Osteocyte (in vitro differentiated cells): ENCODE measurements around the gene SH3PXD2B. TPM values are rescaled to one million over a fixed set of nuclear protein-coding genes. Genes with fewer than 3 reads are reported as not detected.
A peak's percentile ranks its signal among the peaks of the same experiment; 100 is the strongest.

Experiments
- DNase-seq: peaks from one replicate; pipeline ENCODE4 v3.0.0; 2021; ENCODE audit warnings: mixed read lengths; ENCODE audit not compliant: unreplicated experiment; ENCODE audit errors: extremely low spot score
- H3K27ac Mint-ChIP-seq: one replicate; pipeline ENCODE4 v1.8.0; 2021; ENCODE audit warnings: mild to moderate bottlenecking, mixed read lengths; ENCODE audit not compliant: unreplicated experiment
- H3K27me3 Mint-ChIP-seq: one replicate; pipeline ENCODE4 v1.8.0; 2021; ENCODE audit warnings: mixed read lengths; ENCODE audit not compliant: unreplicated experiment
- H3K36me3 Mint-ChIP-seq: one replicate; pipeline ENCODE4 v1.8.0; 2021; ENCODE audit warnings: mixed read lengths; ENCODE audit not compliant: unreplicated experiment
- H3K4me1 Mint-ChIP-seq: one replicate; pipeline ENCODE4 v1.8.0; 2021; ENCODE audit warnings: mixed read lengths; ENCODE audit not compliant: unreplicated experiment
- H3K4me3 Mint-ChIP-seq: one replicate; pipeline ENCODE4 v1.8.0; 2021; ENCODE audit warnings: mild to moderate bottlenecking, moderate library complexity, mixed read lengths; ENCODE audit not compliant: unreplicated experiment
- H3K9me3 Mint-ChIP-seq: one replicate; pipeline ENCODE4 v1.8.0; 2021; ENCODE audit warnings: mixed read lengths; ENCODE audit not compliant: unreplicated experiment
- total RNA-seq: library from RNA; stranded (reverse); gene quantifications from 2 replicates; pipeline ENCODE4 v1.2.1, GENCODE V29; 2021
- TF ChIP-seq, protein P1 (sequence below): fragments of 200-600 bp; sonication (generic); IDR thresholded peaks from 2 replicates; pipeline ENCODE4 v1.5.0; 2021; ENCODE audit warnings: antibody characterized with exemption, mild to moderate bottlenecking, moderate library complexity

Gene SH3PXD2B
- total RNA-seq, 1 donor from 2014 or later, result 114 TPM

DNA sequence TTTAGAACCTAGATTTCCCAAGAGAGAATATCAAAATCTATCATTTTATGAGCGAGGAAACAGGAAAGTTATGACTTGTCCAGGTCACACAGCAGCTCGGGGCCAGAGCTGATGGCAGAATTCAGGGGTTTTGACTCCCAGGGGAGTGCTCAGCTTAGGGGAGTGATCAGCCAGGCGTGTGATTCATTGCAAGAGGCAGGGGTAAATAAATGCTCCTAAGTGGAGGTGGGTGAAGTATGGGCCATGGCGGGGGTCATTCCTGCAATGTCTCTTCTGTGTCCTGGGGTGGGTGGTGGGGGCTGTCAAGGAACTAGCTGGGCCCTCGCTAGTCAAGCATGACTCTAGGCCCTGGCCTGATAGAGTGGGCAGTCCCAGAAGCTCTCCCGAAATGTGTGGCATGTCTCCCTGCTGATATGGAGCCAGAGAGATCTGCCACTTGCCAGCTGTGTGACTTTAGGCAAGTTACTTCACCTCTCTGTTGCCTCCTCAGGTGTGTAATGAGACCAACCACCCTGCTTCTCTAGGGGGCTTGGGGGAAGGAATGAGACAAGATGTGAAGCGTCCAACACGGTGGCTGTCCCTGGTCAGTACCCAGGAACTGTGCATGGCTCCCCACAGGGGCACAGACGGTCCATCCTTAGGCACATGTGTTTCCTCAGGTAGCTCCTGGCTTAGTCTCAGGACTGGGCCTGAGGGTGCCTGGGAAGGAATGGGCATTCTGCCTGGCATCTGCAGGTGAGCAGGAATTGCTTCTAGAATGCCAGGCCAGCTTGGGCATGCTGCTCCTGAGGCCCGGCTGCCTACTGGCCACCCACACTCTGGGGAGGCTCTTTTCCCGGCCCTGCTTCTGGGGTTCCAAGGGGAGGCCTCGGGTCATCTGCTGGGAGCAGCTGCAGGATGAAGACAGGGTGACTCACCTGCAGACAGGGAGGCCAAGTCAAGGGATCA lies 36.5 kb upstream of the SH3PXD2B start:
- H3K27ac Mint-ChIP-seq, result no peak overlapping the region
- TF ChIP-seq, protein P1, sequence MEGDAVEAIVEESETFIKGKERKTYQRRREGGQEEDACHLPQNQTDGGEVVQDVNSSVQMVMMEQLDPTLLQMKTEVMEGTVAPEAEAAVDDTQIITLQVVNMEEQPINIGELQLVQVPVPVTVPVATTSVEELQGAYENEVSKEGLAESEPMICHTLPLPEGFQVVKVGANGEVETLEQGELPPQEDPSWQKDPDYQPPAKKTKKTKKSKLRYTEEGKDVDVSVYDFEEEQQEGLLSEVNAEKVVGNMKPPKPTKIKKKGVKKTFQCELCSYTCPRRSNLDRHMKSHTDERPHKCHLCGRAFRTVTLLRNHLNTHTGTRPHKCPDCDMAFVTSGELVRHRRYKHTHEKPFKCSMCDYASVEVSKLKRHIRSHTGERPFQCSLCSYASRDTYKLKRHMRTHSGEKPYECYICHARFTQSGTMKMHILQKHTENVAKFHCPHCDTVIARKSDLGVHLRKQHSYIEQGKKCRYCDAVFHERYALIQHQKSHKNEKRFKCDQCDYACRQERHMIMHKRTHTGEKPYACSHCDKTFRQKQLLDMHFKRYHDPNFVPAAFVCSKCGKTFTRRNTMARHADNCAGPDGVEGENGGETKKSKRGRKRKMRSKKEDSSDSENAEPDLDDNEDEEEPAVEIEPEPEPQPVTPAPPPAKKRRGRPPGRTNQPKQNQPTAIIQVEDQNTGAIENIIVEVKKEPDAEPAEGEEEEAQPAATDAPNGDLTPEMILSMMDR, result no peak
- no peaks in the 10 kb centered on the region for H3K4me1 Mint-ChIP-seq
- no peak overlapping the region for H3K4me3 Mint-ChIP-seq
- DNase-seq, result peak; percentile 75
- H3K9me3 Mint-ChIP-seq, result no peaks in the 10 kb centered on the region
- H3K27me3 Mint-ChIP-seq, result peaks cover 39% of the 10 kb centered on the region
- H3K36me3 Mint-ChIP-seq, result no peaks in the 10 kb centered on the region

DNA sequence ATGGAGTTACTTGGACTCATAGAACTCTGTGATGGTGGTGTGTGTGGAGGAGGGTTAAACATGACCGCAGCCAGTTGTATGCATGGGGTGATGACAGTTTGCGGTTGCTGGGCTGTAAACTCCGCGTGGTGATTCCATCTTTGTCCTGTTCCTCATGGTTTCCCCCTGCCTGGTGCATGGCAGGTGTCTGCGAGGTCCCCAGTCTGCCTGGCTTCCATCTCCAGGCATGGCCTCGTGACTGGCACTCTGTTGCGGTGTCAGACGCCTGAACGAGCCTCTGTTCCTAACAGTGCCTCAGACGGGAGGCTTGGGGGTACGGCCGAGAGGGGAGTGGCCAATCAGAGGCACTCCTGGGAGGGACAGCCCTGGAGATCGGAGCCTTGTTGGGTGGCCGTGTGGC lies 33.9 kb upstream of the SH3PXD2B start:
- H3K27me3 Mint-ChIP-seq, result peaks cover 20% of the 10 kb centered on the region
- peak; percentile 79 for DNase-seq
- H3K27ac Mint-ChIP-seq, result no peak overlapping the region
- no peaks in the 10 kb centered on the region for H3K9me3 Mint-ChIP-seq
- no peak overlapping the region for H3K4me3 Mint-ChIP-seq
- TF ChIP-seq, protein P1, result no peak
- no peaks in the 10 kb centered on the region for H3K36me3 Mint-ChIP-seq
- H3K4me1 Mint-ChIP-seq, result no peaks in the 10 kb centered on the region

DNA sequence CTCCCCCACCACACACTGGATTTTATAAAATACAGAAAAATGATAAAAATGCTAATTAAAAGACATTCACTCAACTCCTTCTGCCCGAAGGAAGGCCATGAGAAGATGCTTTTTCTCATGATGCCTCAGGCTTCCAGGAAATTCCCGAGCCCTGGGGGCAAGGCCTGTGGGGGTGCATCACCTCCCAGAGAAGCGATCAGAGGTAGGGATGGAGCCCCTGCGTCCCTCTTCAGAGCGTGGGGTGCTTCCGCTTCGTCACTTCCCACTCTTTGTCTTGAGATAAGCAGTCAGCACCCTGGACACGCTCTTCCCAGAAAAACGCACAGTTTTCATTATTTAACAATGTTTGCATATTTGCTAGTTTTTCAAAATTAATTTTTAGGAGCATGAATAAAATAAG lies 33.3 kb upstream of the SH3PXD2B start:
- Mint-ChIP-seq H3K9me3 (no peaks in the 10 kb centered on the region), H3K27ac (no peak overlapping the region), H3K4me1 (no peaks in the 10 kb centered on the region), H3K36me3 (no peaks in the 10 kb centered on the region), H3K4me3 (no peak overlapping the region), H3K27me3 (peaks cover 20% of the 10 kb centered on the region)
- DNase-seq, result no peak
- TF ChIP-seq, protein P1, result no peak

DNA sequence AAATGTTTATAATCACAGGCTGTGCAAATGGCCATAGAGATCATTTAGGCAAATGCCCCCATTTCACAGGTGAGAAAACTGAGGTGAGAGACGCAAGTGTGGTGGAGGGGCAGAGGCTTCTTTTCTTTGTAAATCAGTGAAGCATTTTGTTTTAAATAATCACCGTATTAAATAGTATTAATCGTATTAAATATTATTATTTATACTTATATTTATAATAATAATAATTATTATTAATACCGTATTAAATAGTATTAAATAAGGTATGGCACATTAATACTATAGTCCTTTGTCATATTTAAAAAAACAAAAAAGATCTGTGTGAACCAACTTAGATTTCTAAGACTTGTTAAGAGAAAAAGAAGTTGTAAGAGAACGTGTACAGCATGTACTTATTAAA lies 32.6 kb upstream of the SH3PXD2B start:
- peaks cover 16% of the 10 kb centered on the region for H3K27me3 Mint-ChIP-seq
- H3K36me3 Mint-ChIP-seq, result no peaks in the 10 kb centered on the region
- TF ChIP-seq, protein P1, result no peak
- H3K27ac Mint-ChIP-seq, result no peak overlapping the region
- no peak for DNase-seq
- H3K9me3 Mint-ChIP-seq, result no peaks in the 10 kb centered on the region
- H3K4me3 Mint-ChIP-seq, result no peak overlapping the region
- H3K4me1 Mint-ChIP-seq, result no peaks in the 10 kb centered on the region

DNA sequence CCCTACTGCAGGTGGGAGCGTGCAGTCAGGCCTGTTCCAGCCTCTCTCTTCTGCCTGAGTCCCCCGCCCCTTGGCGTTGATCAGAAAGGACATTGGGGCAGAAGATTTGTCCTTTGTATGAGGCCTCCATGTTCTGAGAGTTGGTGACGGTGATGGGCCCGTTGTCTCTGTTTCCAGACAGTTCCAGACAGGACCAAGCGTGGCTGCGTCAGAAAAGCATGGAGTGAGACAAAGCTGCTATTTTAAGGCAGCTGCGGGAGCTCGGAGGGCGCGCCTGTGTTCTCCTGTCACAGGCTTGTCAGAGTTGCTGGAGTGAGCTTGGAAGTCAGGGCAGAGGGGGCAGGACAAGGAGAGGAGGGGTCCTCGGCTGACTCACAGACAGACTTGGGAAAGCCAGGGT lies 32.1 kb upstream of the SH3PXD2B start:
- Mint-ChIP-seq H3K27ac (no peak overlapping the region), H3K4me1 (no peaks in the 10 kb centered on the region), H3K4me3 (no peak overlapping the region), H3K9me3 (no peaks in the 10 kb centered on the region), H3K27me3 (peaks cover 14% of the 10 kb centered on the region), H3K36me3 (no peaks in the 10 kb centered on the region)
- TF ChIP-seq, protein P1, result no peak
- no peak for DNase-seq
